Effector memory CD4-positive, alpha-beta T cell (primary cell): ENCODE data around the gene E2F8.

Experiments used
- DNase-seq, 3 donors: peaks; one replicate each; pipeline ENCODE4 v3.0.0-alpha.2; 2020
- H3K27ac ChIP-seq: 2 replicates; pipeline ENCODE4 v1.7.0; 2013; ENCODE audit warnings: mild to moderate bottlenecking, low read length, moderate library complexity; ENCODE audit not compliant: insufficient read depth, poor library complexity, severe bottlenecking
- H3K27me3 ChIP-seq: replicated peaks from 2 replicates; pipeline ENCODE4 v1.7.0; 2013; ENCODE audit warnings: mild to moderate bottlenecking, low read length; ENCODE audit not compliant: insufficient read depth, control insufficient read depth, poor library complexity, severe bottlenecking
- H3K36me3 ChIP-seq: 2 replicates; pipeline ENCODE4 v1.7.0; 2013; ENCODE audit warnings: mild to moderate bottlenecking, low read length, moderate library complexity; ENCODE audit not compliant: control insufficient read depth, insufficient read depth
- H3K4me1 ChIP-seq: 2 replicates; pipeline ENCODE4 v1.7.0; 2013; ENCODE audit warnings: low read length, mild to moderate bottlenecking; ENCODE audit not compliant: control insufficient read depth, insufficient read depth, poor library complexity, severe bottlenecking
- H3K4me3 ChIP-seq: 2 replicates; pipeline ENCODE4 v1.7.0; 2013; ENCODE audit warnings: low read length, low read depth, mild to moderate bottlenecking; ENCODE audit not compliant: insufficient read depth, poor library complexity, severe bottlenecking
- H3K9me3 ChIP-seq: 2 replicates; pipeline ENCODE4 v1.7.0; 2013; ENCODE audit warnings: mild to moderate bottlenecking, low read length, moderate library complexity; ENCODE audit not compliant: control insufficient read depth

E2F8 gene

DNA sequence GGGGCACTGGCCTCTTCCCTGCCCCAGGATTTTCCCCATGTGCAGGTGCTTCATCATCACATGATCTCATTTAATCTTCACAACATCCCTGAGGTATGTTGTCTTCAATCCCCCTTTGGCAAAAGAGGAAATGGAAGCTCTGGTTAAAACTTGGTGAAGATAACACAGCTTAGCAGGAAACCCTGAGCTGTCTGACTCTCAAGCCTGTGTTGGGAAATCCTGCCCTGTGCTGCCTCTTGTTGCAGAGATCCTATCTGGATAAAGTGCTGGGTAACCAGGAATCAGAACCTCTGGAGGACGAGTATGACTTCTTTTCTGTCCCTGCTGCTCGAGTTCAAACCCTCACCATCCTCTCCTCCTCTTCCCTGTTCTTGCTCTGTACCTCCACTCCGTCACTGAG lies 13.1 kb upstream of the E2F8 start:
- DNase-seq, result no peak
- Histone ChIP-seq H3K27ac (no peak overlapping the region), H3K4me1 (no peaks in the 10 kb centered on the region), H3K36me3 (no peaks in the 10 kb centered on the region), H3K9me3 (no peaks in the 10 kb centered on the region), H3K27me3 (no peaks in the 10 kb centered on the region), H3K4me3 (no peak overlapping the region)

GRCh38 chr11:19253153-19253745 lies 12.5 kb upstream of the E2F8 start:
- no peaks in the 10 kb centered on the region for H3K9me3 ChIP-seq
- no peak for DNase-seq
- H3K4me3 ChIP-seq, result no peak overlapping the region
- H3K4me1 ChIP-seq, result no peaks in the 10 kb centered on the region
- H3K27ac ChIP-seq, result no peak overlapping the region
- no peaks in the 10 kb centered on the region for H3K27me3 ChIP-seq
- no peaks in the 10 kb centered on the region for H3K36me3 ChIP-seq

- H3K36me3 ChIP-seq, result no peaks in the 10 kb centered on the region
- no peak for DNase-seq
- no peaks in the 10 kb centered on the region for H3K9me3 ChIP-seq
- H3K4me3 ChIP-seq, result no peak overlapping the region
- H3K27me3 ChIP-seq, result no peaks in the 10 kb centered on the region
- H3K27ac ChIP-seq, result no peak overlapping the region
- H3K4me1 ChIP-seq, result no peaks in the 10 kb centered on the region
These were observed 11.8 kb upstream of the E2F8 start for GRCh38 chr11:19252394-19253152.

DNA sequence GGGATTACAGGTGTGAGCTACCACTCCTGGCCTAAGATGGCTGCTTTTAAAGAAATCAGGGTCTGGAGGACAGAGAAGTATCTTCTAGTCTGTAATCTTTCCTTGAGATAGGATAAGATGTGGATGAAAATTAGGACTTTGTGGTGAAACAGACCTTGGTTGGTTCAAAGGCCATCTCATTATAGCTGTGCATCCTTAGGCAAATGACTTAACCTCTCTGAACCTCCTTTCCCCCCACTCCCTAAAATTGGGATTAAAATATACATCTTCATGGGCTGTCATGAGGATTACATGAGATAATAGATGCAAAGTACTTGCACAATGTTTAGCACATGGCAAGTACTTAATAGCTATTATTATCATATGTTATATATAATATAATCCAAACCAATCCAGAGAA lies 10.8 kb upstream of the E2F8 start:
- no peak overlapping the region for H3K27ac ChIP-seq
- no peak overlapping the region for H3K4me3 ChIP-seq
- no peaks in the 10 kb centered on the region for H3K4me1 ChIP-seq
- no peak for DNase-seq
- peaks cover 3% of the 10 kb centered on the region for H3K27me3 ChIP-seq
- H3K9me3 ChIP-seq, result no peaks in the 10 kb centered on the region
- no peaks in the 10 kb centered on the region for H3K36me3 ChIP-seq

GRCh38 chr11:19246816-19247215 lies 6.1 kb upstream of the E2F8 start:
- Histone ChIP-seq H3K4me3 (no peak overlapping the region), H3K36me3 (no peaks in the 10 kb centered on the region), H3K27ac (no peak overlapping the region), H3K27me3 (peaks cover 12% of the 10 kb centered on the region), H3K9me3 (no peaks in the 10 kb centered on the region), H3K4me1 (peaks cover 8% of the 10 kb centered on the region)
- no peak for DNase-seq

DNA sequence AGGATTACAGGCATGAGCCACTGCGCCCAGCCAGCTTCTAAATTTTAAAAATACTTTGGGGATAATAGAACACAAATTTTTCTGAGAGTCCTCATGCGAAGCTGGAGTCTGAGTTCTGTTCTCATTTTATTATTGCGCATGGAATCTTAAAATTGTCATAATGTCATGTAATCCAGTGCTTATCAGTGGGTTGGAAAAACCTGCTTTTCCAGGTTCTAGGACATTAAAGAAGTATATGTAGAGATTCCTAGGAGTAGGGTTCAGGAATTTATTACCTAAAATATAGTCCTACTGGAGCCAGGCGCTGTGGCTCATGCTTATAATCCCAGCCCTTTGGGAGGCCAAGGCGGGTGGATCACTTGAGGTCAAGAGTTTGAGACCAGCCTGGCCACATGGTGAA lies 4.6 kb upstream of the E2F8 start:
- Histone ChIP-seq H3K9me3 (no peaks in the 10 kb centered on the region), H3K4me3 (no peak overlapping the region), H3K36me3 (no peaks in the 10 kb centered on the region), H3K4me1 (peaks cover 12% of the 10 kb centered on the region), H3K27ac (no peak overlapping the region), H3K27me3 (peaks cover 19% of the 10 kb centered on the region)
- DNase-seq, result no peak

DNA sequence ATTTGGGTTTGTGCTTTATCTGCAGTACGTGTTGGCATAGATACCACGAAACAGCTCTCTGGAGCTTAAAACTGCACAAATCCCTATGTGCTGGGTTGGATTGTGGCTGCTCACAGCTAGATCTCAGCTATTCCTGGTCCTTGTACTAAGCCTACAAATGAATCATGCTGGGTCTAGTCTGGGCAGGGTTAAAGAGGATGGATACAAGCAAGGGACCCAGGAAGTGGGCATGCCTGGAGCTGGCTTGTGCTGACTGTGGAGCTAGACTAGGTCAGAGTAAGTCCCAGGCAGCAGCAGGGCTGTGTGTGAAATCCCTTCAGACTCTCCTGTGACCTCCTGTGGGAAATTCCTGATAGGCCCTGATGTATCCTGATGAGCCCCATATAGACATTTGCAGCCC lies 3.9 kb upstream of the E2F8 start:
- no peak for DNase-seq
- Histone ChIP-seq H3K4me1 (peaks cover 18% of the 10 kb centered on the region), H3K4me3 (no peak overlapping the region), H3K27me3 (peaks cover 19% of the 10 kb centered on the region), H3K9me3 (no peaks in the 10 kb centered on the region), H3K27ac (no peak overlapping the region), H3K36me3 (no peaks in the 10 kb centered on the region)

DNA sequence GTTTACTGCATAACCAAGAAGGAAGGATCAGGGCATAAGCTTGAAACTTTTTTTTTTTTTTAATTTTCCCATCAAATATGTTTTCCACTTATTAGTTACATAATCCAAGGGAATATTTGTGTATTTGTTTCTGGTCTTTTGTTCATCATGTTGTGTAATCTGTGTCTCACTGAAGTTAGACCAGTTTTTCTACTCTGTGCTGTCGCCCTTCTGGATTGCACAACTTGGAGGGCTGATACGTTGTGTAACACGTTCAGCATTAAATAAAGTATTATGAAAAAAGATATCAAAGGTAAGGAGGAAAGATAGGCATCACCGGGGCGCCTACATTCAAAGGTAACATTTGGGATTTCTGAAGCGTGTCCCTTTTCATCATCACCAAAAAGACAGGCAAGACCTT lies 3.3 kb upstream of the E2F8 start:
- no peaks in the 10 kb centered on the region for H3K36me3 ChIP-seq
- no peaks in the 10 kb centered on the region for H3K9me3 ChIP-seq
- H3K4me1 ChIP-seq, result peaks cover 18% of the 10 kb centered on the region
- DNase-seq, result no peak
- no peak overlapping the region for H3K27ac ChIP-seq
- H3K27me3 ChIP-seq, result peaks cover 19% of the 10 kb centered on the region
- no peak overlapping the region for H3K4me3 ChIP-seq

DNA sequence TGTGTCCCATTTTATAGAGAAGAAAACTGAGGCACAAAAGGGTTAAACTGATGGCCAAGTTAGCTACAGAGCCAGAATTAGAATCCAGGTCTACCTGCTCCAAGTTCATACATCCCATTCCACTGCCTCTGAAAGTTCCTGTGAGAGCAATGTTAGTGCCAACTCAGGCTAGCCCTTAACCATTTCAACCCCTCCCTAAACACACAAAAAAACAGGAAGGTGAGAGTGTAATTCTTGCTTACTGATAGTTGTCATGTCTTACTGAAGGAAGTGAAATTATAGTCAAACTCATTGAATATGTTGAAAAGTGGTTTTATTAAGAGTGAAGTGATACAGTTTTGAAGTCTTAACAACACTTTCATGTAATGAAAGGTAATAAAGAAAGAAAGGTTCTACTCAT lies 2.9 kb upstream of the E2F8 start:
- Histone ChIP-seq H3K36me3 (no peaks in the 10 kb centered on the region), H3K27me3 (peaks cover 19% of the 10 kb centered on the region), H3K4me3 (no peak overlapping the region), H3K4me1 (peaks cover 18% of the 10 kb centered on the region), H3K27ac (no peak overlapping the region), H3K9me3 (no peaks in the 10 kb centered on the region)
- no peak for DNase-seq

- DNase-seq, result no peak
- Histone ChIP-seq H3K27me3 (peaks cover 19% of the 10 kb centered on the region), H3K9me3 (no peaks in the 10 kb centered on the region), H3K4me1 (peaks cover 18% of the 10 kb centered on the region), H3K36me3 (no peaks in the 10 kb centered on the region), H3K4me3 (no peak overlapping the region), H3K27ac (no peak overlapping the region)
These were observed 2.4 kb upstream of the E2F8 start for GRCh38 chr11:19243143-19243542.
